Dendritic cell treated with granulocyte-macrophage colony-stimulating factor and Interleukin-4, amounts not matched to agents 40 ng/mL and 50 ng/mL, for 4 days (primary cell): ENCODE data around the gene MYPN.
A peak's percentile ranks its signal among the peaks of the same experiment; 100 is the strongest.
"Not testable (repeated sequence)": the region's sequence is repeated elsewhere in the genome, so short reads cannot be mapped to it uniquely, and the experiment has no call there.

Experiments
- H3K27ac Mint-ChIP-seq: one replicate; pipeline ENCODE4 v1.8.0; 2022; ENCODE audit warnings: mild to moderate bottlenecking, mixed read lengths
- H3K27me3 Mint-ChIP-seq: one replicate; pipeline ENCODE4 v1.8.0; 2022; ENCODE audit warnings: mild to moderate bottlenecking, mixed read lengths
- H3K36me3 Mint-ChIP-seq: one replicate; pipeline ENCODE4 v1.8.0; 2022; ENCODE audit warnings: low read depth, mixed read lengths
- H3K4me1 Mint-ChIP-seq: one replicate; pipeline ENCODE4 v1.8.0; 2022; ENCODE audit warnings: low read depth, mixed read lengths
- H3K4me3 Mint-ChIP-seq: one replicate; pipeline ENCODE4 v1.8.0; 2022; ENCODE audit warnings: mild to moderate bottlenecking, moderate library complexity, mixed read lengths
- H3K9me3 Mint-ChIP-seq: one replicate; pipeline ENCODE4 v1.8.0; 2022; ENCODE audit warnings: mixed read lengths
- intact Hi-C: fragments of 100-400 bp; cut with micrococcal nuclease; formaldehyde crosslinking; loops from one replicate; pipeline ENCODE4 v1.15.0; 2022

Gene MYPN

GRCh38 chr10:68223535-68224165, 114.4 kb downstream of the MYPN start:
- Mint-ChIP-seq H3K27ac (no peak overlapping the region), H3K4me1 (peaks cover 6% of the 10 kb centered on the region), H3K4me3 (no peak overlapping the region), H3K27me3 (peaks cover 9% of the 10 kb centered on the region), H3K9me3 (no peaks in the 10 kb centered on the region), H3K36me3 (no peaks in the 10 kb centered on the region)
- intact Hi-C loops, result no loop called here

GRCh38 chr10:68224810-68225209, 115.5 kb downstream of the MYPN start:
- intact Hi-C loops, result no loop called here
- no peaks in the 10 kb centered on the region for H3K36me3 Mint-ChIP-seq
- H3K4me1 Mint-ChIP-seq, result no peaks in the 10 kb centered on the region
- no peak overlapping the region for H3K4me3 Mint-ChIP-seq
- peaks cover 17% of the 10 kb centered on the region for H3K27me3 Mint-ChIP-seq
- no peak overlapping the region for H3K27ac Mint-ChIP-seq
- no peaks in the 10 kb centered on the region for H3K9me3 Mint-ChIP-seq

GRCh38 chr10:68230268-68230667, 121.0 kb downstream of the MYPN start:
- H3K4me1 Mint-ChIP-seq, result peaks cover 13% of the 10 kb centered on the region
- H3K27me3 Mint-ChIP-seq, result peaks cover 42% of the 10 kb centered on the region
- intact Hi-C loops, result no loop called here
- no peak overlapping the region for H3K27ac Mint-ChIP-seq
- no peak overlapping the region for H3K4me3 Mint-ChIP-seq
- H3K9me3 Mint-ChIP-seq, result no peaks in the 10 kb centered on the region
- no peaks in the 10 kb centered on the region for H3K36me3 Mint-ChIP-seq

DNA sequence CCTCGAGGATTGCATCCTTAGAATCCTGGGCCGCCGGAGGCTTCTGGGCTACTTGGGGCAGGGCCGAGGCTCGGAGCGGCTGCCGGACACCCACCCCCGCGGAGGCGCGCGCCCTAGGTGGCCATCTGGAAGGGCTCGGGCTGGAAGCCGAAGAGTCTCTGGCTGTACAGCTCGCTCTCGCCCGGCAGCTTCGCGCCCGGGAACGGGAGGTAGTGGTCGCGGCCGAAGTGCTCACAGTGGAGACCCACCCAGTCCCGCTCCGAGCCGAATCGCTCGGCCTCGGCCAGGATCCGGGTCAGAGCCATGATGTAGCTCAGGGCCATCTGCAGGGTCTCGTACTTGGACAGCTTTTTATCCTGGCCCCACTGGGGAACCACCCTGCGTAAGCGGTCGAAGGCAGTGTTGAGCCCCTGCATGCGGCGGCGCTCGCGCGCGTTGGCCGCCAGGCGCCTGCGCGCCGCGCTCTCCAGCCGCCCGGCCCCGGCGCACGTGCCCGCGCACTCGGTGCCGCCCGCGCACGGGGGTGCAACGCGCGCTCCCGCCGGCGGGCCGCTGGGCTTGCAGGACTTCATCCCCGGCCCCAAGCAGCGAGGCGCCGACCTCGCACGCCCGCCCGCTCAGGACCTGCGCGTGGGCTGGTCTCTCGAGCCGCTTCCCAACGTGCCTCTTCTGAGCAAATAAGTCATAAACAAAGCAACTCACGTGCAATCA, 122.0 kb downstream of the MYPN start:
- intact Hi-C loops, result no loop called here
- Mint-ChIP-seq H3K27ac (no peak overlapping the region), H3K4me3 (peak overlapping the region; percentile 77), H3K27me3 (peaks cover 44% of the 10 kb centered on the region), H3K36me3 (no peaks in the 10 kb centered on the region), H3K4me1 (peaks cover 13% of the 10 kb centered on the region), H3K9me3 (no peaks in the 10 kb centered on the region)

GRCh38 chr10:68231817-68232251, 122.5 kb downstream of the MYPN start, which contains the start of gene ATOH7:
ATOH7 (minus strand) TSS chr10:68232113; CDS start chr10:68231677, 436 bp downstream.
- H3K27me3 Mint-ChIP-seq, result peaks cover 44% of the 10 kb centered on the region
- intact Hi-C loops, result no loop called here
- H3K4me1 Mint-ChIP-seq, result peaks cover 13% of the 10 kb centered on the region
- H3K9me3 Mint-ChIP-seq, result no peaks in the 10 kb centered on the region
- H3K27ac Mint-ChIP-seq, result no peak within 1 kb of the TSS
- no peaks in the 10 kb centered on the region for H3K36me3 Mint-ChIP-seq
- peak within 1 kb of the TSS; percentile 77 for H3K4me3 Mint-ChIP-seq

DNA sequence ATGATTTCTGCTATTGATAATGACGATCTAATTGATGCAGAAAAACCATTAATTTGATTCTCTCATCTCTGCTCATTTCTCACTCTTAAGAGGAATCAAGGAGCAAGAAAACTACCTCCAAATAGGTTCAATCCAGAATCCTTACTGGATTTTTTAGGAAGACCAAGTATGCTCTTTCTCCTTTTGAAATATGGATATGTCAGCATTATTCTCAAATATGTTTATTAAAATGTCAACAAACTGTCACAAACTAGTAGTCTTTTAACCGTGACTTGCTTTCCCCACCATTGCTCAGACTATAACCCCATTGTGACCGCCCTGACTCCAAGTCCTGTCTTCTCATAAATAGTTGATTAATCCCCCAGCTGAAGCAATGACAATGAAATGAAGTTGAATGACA, 123.8 kb downstream of the MYPN start:
- H3K36me3 Mint-ChIP-seq, result no peaks in the 10 kb centered on the region
- H3K4me3 Mint-ChIP-seq, result no peak overlapping the region
- no peak overlapping the region for H3K27ac Mint-ChIP-seq
- H3K27me3 Mint-ChIP-seq, result peaks cover 39% of the 10 kb centered on the region
- no peaks in the 10 kb centered on the region for H3K9me3 Mint-ChIP-seq
- intact Hi-C loops, result no loop called here
- peaks cover 13% of the 10 kb centered on the region for H3K4me1 Mint-ChIP-seq

GRCh38 chr10:68235111-68235510, 125.8 kb downstream of the MYPN start:
- Mint-ChIP-seq H3K9me3 (no peaks in the 10 kb centered on the region), H3K36me3 (no peaks in the 10 kb centered on the region), H3K4me3 (no peak overlapping the region), H3K27ac (no peak overlapping the region), H3K4me1 (peaks cover 13% of the 10 kb centered on the region), H3K27me3 (peaks cover 26% of the 10 kb centered on the region)
- intact Hi-C loops, result no loop called here

- H3K4me1 Mint-ChIP-seq, result peaks cover 13% of the 10 kb centered on the region
- H3K9me3 Mint-ChIP-seq, result no peaks in the 10 kb centered on the region
- no peak overlapping the region for H3K4me3 Mint-ChIP-seq
- intact Hi-C loops, result no loop called here
- H3K36me3 Mint-ChIP-seq, result no peaks in the 10 kb centered on the region
- no peak overlapping the region for H3K27ac Mint-ChIP-seq
- peaks cover 25% of the 10 kb centered on the region for H3K27me3 Mint-ChIP-seq
Observed at GRCh38 chr10:68235581-68235980, 126.3 kb downstream of the MYPN start.

DNA sequence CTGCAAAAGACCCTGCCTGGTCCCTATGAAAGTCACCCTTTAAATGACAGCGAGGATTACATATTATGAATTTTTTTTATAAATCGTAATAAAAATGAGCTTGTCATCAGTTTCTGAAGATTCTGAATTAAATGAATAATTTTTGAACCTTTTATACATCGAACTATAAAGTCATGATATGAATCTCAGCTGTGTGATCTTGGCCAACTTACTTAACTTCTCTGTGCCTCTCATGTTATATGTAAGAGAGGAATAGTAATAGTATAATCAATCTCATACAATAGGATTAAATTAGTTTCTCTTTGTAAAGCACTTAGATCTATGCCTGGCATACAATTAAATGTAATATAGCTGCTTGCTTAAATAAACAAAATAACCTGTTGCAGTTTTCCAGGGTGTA, 127.9 kb downstream of the MYPN start:
- peaks cover 11% of the 10 kb centered on the region for H3K27me3 Mint-ChIP-seq

DNA sequence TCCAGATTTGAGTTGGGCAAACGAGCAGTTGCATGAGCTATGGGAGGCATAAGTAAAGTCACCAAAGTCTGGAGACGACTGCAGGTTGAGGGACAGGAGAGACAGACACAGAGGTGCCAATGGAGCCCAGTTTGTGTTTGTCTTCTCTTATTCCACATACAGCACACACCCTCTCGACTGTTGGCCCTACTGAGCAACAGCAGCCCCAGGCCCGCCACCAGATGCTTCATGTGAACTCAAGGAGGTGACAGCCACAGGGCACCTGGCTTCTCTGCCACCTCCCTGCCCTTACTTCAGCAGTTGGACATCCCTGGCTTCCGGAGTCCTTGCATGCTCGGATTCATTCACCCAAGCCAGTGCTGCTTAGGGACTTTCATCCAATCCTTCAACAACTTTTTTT, 129.1 kb downstream of the MYPN start:
- Mint-ChIP-seq H3K4me1 (no peaks in the 10 kb centered on the region), H3K4me3 (no peak overlapping the region), H3K27me3 (peaks cover 5% of the 10 kb centered on the region), H3K9me3 (no peaks in the 10 kb centered on the region), H3K36me3 (no peaks in the 10 kb centered on the region), H3K27ac (no peak overlapping the region)
- intact Hi-C loops, result no loop called here

More for the DNA sequence above, 127.9 kb downstream of the MYPN start:
- intact Hi-C loops, result no loop called here
- Mint-ChIP-seq H3K36me3 (no peaks in the 10 kb centered on the region), H3K4me3 (no peak overlapping the region), H3K9me3 (no peaks in the 10 kb centered on the region), H3K4me1 (no peaks in the 10 kb centered on the region), H3K27ac (no peak overlapping the region)

- Mint-ChIP-seq H3K4me3 (no peak overlapping the region), H3K27ac (no peak overlapping the region), H3K9me3 (no peaks in the 10 kb centered on the region), H3K4me1 (no peaks in the 10 kb centered on the region), H3K27me3 (peaks cover 5% of the 10 kb centered on the region), H3K36me3 (no peaks in the 10 kb centered on the region)
- intact Hi-C loops, result no loop called here
Observed at GRCh38 chr10:68239069-68239468, 129.8 kb downstream of the MYPN start.

- Mint-ChIP-seq H3K27ac (no peak overlapping the region), H3K36me3 (no peaks in the 10 kb centered on the region), H3K27me3 (peaks cover 4% of the 10 kb centered on the region), H3K4me3 (no peak overlapping the region), H3K4me1 (no peaks in the 10 kb centered on the region), H3K9me3 (no peaks in the 10 kb centered on the region)
- intact Hi-C loops, result no loop called here
Observed at GRCh38 chr10:68239596-68240150, 130.4 kb downstream of the MYPN start.

DNA sequence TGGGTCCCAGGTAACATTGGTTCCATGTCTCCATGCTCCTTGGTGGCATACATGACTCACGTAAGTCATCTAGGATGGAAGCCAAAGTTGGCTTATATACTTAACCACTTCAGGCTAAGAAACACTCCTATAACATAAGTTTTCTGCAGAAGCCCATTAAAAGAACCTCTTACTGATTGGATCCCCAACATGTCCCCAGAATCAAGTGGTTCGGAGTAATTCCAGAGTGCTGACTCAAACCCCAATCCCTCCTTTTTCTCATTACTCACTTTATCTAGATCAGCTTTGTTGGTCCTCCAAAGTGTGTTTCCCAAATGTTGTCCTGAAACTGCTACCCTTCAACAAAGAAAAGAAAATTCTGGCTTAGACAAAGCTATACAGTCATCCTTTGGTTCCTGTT, 132.8 kb downstream of the MYPN start:
- no peaks in the 10 kb centered on the region for H3K27me3 Mint-ChIP-seq
- H3K9me3 Mint-ChIP-seq, result no peaks in the 10 kb centered on the region
- intact Hi-C loops, result no loop called here

GRCh38 chr10:68246397-68246796, 137.1 kb downstream of the MYPN start:
- H3K9me3 Mint-ChIP-seq, H3K4me3 Mint-ChIP-seq, H3K36me3 Mint-ChIP-seq, H3K4me1 Mint-ChIP-seq, H3K27ac Mint-ChIP-seq, H3K27me3 Mint-ChIP-seq, intact Hi-C loops: not testable (repeated sequence)

More for the DNA sequence above, 132.8 kb downstream of the MYPN start:
- Mint-ChIP-seq H3K4me3 (no peak overlapping the region), H3K4me1 (no peaks in the 10 kb centered on the region), H3K27ac (no peak overlapping the region), H3K36me3 (no peaks in the 10 kb centered on the region)
